ENCODE measurements around the gene CCL4. TPM values are rescaled to one million over a fixed set of nuclear protein-coding genes. Genes with fewer than 3 reads are reported as not detected.

CCL4 gene
- total RNA-seq, 4 donors from 2014 or later, result 1.7 to 3.0 (median 2.0) TPM; not detected in 1

- Histone ChIP-seq H3K4me3 (no peak overlapping the region), H3K27ac (replicated peaks in 1 of 4) (no peak overlapping the region), H3K27me3 (peaks cover 0 to 15% (median 0%) of the 10 kb centered on the region in 4 donors), H3K9me3 (no peaks in the 10 kb centered on the region), H3K36me3 (no peaks in the 10 kb centered on the region), H3K4me1 (no peaks in the 10 kb centered on the region)
- TF ChIP-seq POLR2A (IDR thresholded peaks at IDR 0.05; ENCODE audit: low read depth) (no peak), EP300 (IDR thresholded peaks at IDR 0.05) (no peak), CTCF (IDR thresholded peaks at IDR 0.05) (no peak), POLR2AphosphoS5 (IDR thresholded peaks at IDR 0.05) (no peak)
- intact Hi-C loops (cut with DNase I), result loop anchor here (10.0 kb wide), 1 partner anchor 54 kb away; the partner anchor contains the start of gene CCL23
- no peak for DNase-seq (ENCODE audit: extremely low spot score)
Observed at GRCh38 chr17:36069136-36069535, 34.5 kb upstream of the CCL4 start.

GRCh38 chr17:36070427-36070826 is 33.2 kb upstream of the CCL4 start:
- 58% methylated on average over 2 of the region's 3 CpGs for WGBS
- Histone ChIP-seq H3K36me3 (no peaks in the 10 kb centered on the region), H3K9me3 (no peaks in the 10 kb centered on the region), H3K4me3 (no peak overlapping the region), H3K27me3 (peaks cover 0 to 15% (median 0%) of the 10 kb centered on the region in 4 donors), H3K27ac (replicated peaks in 1 of 4) (no peak overlapping the region), H3K4me1 (no peaks in the 10 kb centered on the region)
- TF ChIP-seq POLR2A (IDR thresholded peaks at IDR 0.05; ENCODE audit: low read depth) (no peak), CTCF (IDR thresholded peaks at IDR 0.05) (no peak), EP300 (IDR thresholded peaks at IDR 0.05) (no peak), POLR2AphosphoS5 (IDR thresholded peaks at IDR 0.05) (no peak)
- DNase-seq (ENCODE audit: extremely low spot score), result no peak
- intact Hi-C loops (cut with DNase I), result loop anchor here (10.0 kb wide), 1 partner anchor 96 kb away; no protein-coding TSS in a partner anchor

- no peak for DNase-seq (ENCODE audit: extremely low spot score)
- Histone ChIP-seq H3K4me3 (no peak overlapping the region), H3K9me3 (no peaks in the 10 kb centered on the region), H3K36me3 (no peaks in the 10 kb centered on the region), H3K4me1 (no peaks in the 10 kb centered on the region), H3K27ac (replicated peaks in 1 of 4) (no peak overlapping the region), H3K27me3 (peaks cover 0 to 7% (median 0%) of the 10 kb centered on the region in 4 donors)
- WGBS, result 73% methylated on average over 2 of the region's 2 CpGs
- TF ChIP-seq POLR2AphosphoS5 (IDR thresholded peaks at IDR 0.05) (no peak), EP300 (IDR thresholded peaks at IDR 0.05) (no peak), CTCF (IDR thresholded peaks at IDR 0.05) (no peak), POLR2A (IDR thresholded peaks at IDR 0.05; ENCODE audit: low read depth) (no peak)
- intact Hi-C loops (cut with DNase I), result loop anchor here (10.0 kb wide), 1 partner anchor 97 kb away; no protein-coding TSS in a partner anchor
Observed at GRCh38 chr17:36071751-36072150, 31.9 kb upstream of the CCL4 start.

GRCh38 chr17:36072431-36073121 is 31.1 kb upstream of the CCL4 start:
- no peak for TF ChIP-seq POLR2A (IDR thresholded peaks at IDR 0.05; ENCODE audit: low read depth)
- TF ChIP-seq CTCF (IDR thresholded peaks at IDR 0.05), result peak; percentile 40 to 54 (median 46)

More at GRCh38 chr17:36072431-36073121, 31.1 kb upstream of the CCL4 start:
- no peak for DNase-seq (ENCODE audit: extremely low spot score)
- Histone ChIP-seq H3K9me3 (peaks cover 0 to 7% (median 2%) of the 10 kb centered on the region in 4 donors), H3K36me3 (no peaks in the 10 kb centered on the region), H3K4me1 (no peaks in the 10 kb centered on the region), H3K4me3 (no peak overlapping the region), H3K27me3 (peaks cover 0 to 7% (median 0%) of the 10 kb centered on the region in 4 donors), H3K27ac (replicated peaks in 1 of 4) (no peak overlapping the region)
- 32% methylated on average over 12 of the region's 12 CpGs for WGBS
- intact Hi-C loops (cut with DNase I), result loop anchor here (10.0 kb wide), 1 partner anchor 98 kb away; no protein-coding TSS in a partner anchor

Measured in esophagus muscularis mucosa (tissue), 4 donors.